ENCODE results near the gene ZNF853. TPM values are rescaled to one million over a fixed set of nuclear protein-coding genes. Genes with fewer than 3 reads are reported as not detected.

ZNF853 gene
- total and polyA plus RNA-seq, 12 donors, result 1.2 to 15.3 (median 4.7) TPM

DNA sequence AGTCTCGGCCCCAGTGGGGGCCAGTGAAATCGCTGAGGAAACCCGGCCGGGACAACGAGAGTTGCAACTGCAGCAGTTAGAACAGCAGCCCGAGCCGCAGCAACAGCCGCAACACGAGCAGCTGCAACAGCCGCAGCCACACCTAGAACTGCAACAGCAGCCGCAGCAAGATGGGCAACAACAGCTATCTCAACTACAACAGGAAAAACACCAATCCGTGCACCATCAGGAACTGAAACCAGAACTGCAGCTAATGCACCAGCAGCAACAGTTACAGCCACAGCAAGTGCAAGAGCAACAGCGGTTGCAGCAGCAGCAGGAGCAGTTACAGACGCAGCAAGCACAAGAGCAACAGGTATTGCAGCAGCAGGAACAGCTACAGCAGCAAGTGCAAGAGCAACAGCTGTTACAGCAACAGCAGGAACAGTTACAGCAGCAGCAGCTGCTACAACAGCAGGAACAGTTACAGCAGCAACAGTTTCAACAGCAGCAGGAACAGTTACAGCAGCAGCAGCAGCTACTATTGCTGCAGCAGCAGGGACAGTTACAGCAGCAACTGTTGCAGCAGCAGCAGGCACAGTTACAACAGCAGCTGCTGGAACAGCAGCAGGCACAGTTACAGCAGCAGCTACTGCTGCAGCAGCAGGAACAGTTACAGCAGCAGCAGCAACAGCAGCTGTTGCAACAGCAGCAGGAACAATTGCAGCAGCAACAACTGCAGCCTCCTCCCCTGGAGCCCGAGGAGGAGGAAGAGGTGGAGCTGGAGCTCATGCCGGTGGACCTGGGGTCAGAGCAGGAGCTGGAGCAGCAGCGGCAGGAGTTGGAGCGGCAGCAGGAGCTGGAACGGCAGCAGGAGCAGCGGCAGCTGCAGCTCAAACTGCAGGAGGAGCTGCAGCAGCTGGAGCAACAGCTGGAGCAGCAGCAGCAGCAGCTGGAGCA lies 6.1 kb downstream of the ZNF853 start:
- DNase-seq, result no peak
- H3K36me3 ChIP-seq (replicated peaks in 1 of 2), result peaks cover 0 to 8% of the 10 kb centered on the region in 2 donors
- TF ChIP-seq POLR2A (IDR thresholded peaks at IDR 0.05), result no peak
- TF ChIP-seq, protein P1, sequence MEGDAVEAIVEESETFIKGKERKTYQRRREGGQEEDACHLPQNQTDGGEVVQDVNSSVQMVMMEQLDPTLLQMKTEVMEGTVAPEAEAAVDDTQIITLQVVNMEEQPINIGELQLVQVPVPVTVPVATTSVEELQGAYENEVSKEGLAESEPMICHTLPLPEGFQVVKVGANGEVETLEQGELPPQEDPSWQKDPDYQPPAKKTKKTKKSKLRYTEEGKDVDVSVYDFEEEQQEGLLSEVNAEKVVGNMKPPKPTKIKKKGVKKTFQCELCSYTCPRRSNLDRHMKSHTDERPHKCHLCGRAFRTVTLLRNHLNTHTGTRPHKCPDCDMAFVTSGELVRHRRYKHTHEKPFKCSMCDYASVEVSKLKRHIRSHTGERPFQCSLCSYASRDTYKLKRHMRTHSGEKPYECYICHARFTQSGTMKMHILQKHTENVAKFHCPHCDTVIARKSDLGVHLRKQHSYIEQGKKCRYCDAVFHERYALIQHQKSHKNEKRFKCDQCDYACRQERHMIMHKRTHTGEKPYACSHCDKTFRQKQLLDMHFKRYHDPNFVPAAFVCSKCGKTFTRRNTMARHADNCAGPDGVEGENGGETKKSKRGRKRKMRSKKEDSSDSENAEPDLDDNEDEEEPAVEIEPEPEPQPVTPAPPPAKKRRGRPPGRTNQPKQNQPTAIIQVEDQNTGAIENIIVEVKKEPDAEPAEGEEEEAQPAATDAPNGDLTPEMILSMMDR (IDR thresholded peaks at IDR 0.05), result no peak
- H3K9me3 ChIP-seq (replicated peaks in 1 of 3), result no peaks in the 10 kb centered on the region
- intact Hi-C loops (cut with DNase I), result no loop called here
- no peak overlapping the region for H3K27ac ChIP-seq
- WGBS, 4 donors, result 82 to 91% (median 87%) methylated on average over 11 to 20 of the region's 20 CpGs
- H3K4me1 ChIP-seq (replicated peaks in 1 of 2), result no peaks in the 10 kb centered on the region
- no peak overlapping the region for H3K4me3 ChIP-seq
- H3K27me3 ChIP-seq, result no peaks in the 10 kb centered on the region

DNA sequence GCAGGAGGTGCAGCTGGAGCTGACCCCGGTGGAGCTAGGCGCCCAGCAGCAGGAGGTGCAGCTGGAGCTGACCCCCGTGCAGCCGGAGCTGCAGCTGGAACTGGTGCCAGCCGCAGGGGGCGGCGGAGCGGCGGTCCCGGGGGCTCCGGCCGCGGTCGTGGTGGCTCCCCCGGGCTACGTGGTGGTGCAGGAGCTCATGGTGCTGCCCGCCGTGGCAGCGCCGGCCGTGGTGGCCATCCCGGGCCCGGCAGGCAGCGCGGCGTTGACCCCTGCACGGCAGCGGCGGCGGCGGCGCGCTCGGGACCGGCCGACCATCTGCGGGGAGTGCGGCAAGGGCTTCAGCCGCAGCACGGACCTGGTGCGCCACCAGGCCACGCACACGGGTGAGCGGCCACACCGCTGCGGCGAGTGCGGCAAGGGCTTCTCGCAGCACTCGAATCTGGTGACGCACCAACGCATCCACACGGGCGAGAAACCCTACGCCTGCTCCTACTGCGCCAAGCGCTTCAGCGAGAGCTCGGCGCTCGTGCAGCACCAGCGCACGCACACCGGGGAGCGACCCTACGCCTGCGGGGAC lies 6.8 kb downstream of the ZNF853 start:
- Histone ChIP-seq H3K27ac (no peak overlapping the region), H3K4me1 (replicated peaks in 1 of 2) (no peaks in the 10 kb centered on the region), H3K4me3 (no peak overlapping the region), H3K36me3 (replicated peaks in 1 of 2) (peaks cover 0 to 8% of the 10 kb centered on the region in 2 donors), H3K27me3 (no peaks in the 10 kb centered on the region), H3K9me3 (replicated peaks in 1 of 3) (no peaks in the 10 kb centered on the region)
- no peak for DNase-seq
- intact Hi-C loops (cut with DNase I), result no loop called here
- TF ChIP-seq POLR2A (IDR thresholded peaks at IDR 0.05), result no peak
- TF ChIP-seq, protein P1 (IDR thresholded peaks at IDR 0.05), result no peak
- WGBS, 4 donors, result 97 to 100% (median 97%) methylated on average over 1 to 67 of the region's 67 CpGs

DNA sequence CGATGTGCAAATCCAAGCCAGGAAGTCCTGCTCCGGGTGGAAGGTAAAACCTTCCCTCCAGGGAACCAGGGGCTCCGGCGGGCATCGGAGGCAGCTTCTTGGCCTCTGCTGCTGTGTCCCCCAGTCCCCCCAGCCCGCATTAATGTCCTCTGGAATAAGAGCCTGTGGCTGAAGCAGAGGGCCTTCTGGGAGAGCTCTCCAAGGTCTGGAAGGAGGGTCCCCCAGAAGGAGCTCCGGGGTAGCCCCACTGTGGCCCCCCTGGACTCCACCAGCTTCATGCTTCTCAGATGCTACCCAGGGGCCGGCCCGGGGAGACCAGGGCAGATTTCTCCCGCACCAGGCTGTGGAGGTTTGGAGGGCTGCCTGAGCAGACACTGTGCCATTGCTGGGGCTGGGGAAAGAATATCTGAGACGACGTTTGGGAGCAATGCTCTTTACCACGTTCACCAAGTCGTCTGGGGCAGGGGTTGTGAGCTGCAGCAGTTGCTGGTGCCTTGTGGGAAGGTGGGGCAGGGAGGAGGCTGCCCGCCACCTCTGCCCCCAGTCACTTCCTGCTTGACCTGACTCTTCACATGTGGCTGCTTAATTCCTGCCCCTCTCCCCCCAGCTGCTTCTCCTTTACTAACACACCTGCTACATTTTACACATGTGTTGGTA lies 8.3 kb downstream of the ZNF853 start:
- H3K36me3 ChIP-seq (replicated peaks in 1 of 2), result peaks cover 0 to 8% of the 10 kb centered on the region in 2 donors
- intact Hi-C loops (cut with DNase I), result no loop called here

More for the DNA sequence above, 8.3 kb downstream of the ZNF853 start:
- Histone ChIP-seq H3K4me3 (no peak overlapping the region), H3K27me3 (no peaks in the 10 kb centered on the region), H3K9me3 (replicated peaks in 1 of 3) (no peaks in the 10 kb centered on the region), H3K27ac (no peak overlapping the region), H3K4me1 (replicated peaks in 1 of 2) (no peaks in the 10 kb centered on the region)
- no peak for DNase-seq
- WGBS, 4 donors, result 75 to 85% (median 84%) methylated on average over 11 to 15 of the region's 15 CpGs
- TF ChIP-seq, protein P1 (IDR thresholded peaks at IDR 0.05), result no peak
- no peak for TF ChIP-seq POLR2A (IDR thresholded peaks at IDR 0.05)
